ENCODE measurements around the gene MTHFD1. TPM values are rescaled to one million over a fixed set of nuclear protein-coding genes. Genes with fewer than 3 reads are reported as not detected.

MTHFD1 gene
- total and polyA plus RNA-seq, 9 of the 15 experiments (the other 6 are each of a cell fraction or from before 2014, with no cell fraction given): 66.7 to 158 (median 90.9) TPM

GRCh38 chr14:64363265-64363846 lies 24.8 kb upstream of the MTHFD1 start (continued):
- TF ChIP-seq CSDE1 (IDR thresholded peaks at IDR 0.05) (no peak), MTA1 (IDR thresholded peaks at IDR 0.05; ENCODE audit: borderline replicate concordance) (peak; percentile 75), HDAC3 (IDR thresholded peaks at IDR 0.05; ENCODE audit: borderline replicate concordance, partially characterized antibody) (no peak), NCOA1 (IDR thresholded peaks at IDR 0.05; ENCODE audit: low read depth) (no peak), DMBX1 (CRISPR knock-in tag; IDR thresholded peaks at IDR 0.05; ENCODE audit: borderline replicate concordance) (peak; percentile 100), ZNF75A (CRISPR knock-in tag; IDR thresholded peaks at IDR 0.05) (peak; percentile 96), SAP30 (IDR thresholded peaks at IDR 0.05; ENCODE audit: borderline replicate concordance, insufficient read depth, low read depth, low read length, poor library complexity, severe bottlenecking) (no peak), ZNF347 (CRISPR knock-in tag; IDR thresholded peaks at IDR 0.05; ENCODE audit: low read depth) (peak; percentile 87; the same call in 1 of the 2 replicates), CHD2 (IDR thresholded peaks at IDR 0.05; ENCODE audit: low read depth, low read length) (no peak), NUFIP1 (IDR thresholded peaks at IDR 0.05; ENCODE audit: partially characterized antibody) (peak; percentile 95), ZNF3 (CRISPR knock-in tag; IDR thresholded peaks at IDR 0.05) (peak; percentile 80), MYC (IDR thresholded peaks at IDR 0.05; ENCODE audit: low read depth, low read length) (no peak), MYC (CRISPR knock-in tag; IDR thresholded peaks at IDR 0.05; ENCODE audit: borderline replicate concordance, low read depth) (peak; percentile 99), TARDBP (IDR thresholded peaks at IDR 0.05) (no peak), ZNF436 (CRISPR knock-in tag; IDR thresholded peaks at IDR 0.05) (peak; percentile 62; the same call in 1 of the 2 replicates), TGIF2 (CRISPR knock-in tag; IDR thresholded peaks at IDR 0.05) (no peak), ZNF583 (CRISPR knock-in tag; IDR thresholded peaks at IDR 0.05) (peak; percentile 100), ZNF165 (CRISPR knock-in tag; IDR thresholded peaks at IDR 0.05; ENCODE audit: borderline replicate concordance) (peak; percentile 99), KLF6 (CRISPR knock-in tag; IDR thresholded peaks at IDR 0.05; ENCODE audit: borderline replicate concordance) (peak; percentile 100)
- TF ChIP-seq, protein P1, sequence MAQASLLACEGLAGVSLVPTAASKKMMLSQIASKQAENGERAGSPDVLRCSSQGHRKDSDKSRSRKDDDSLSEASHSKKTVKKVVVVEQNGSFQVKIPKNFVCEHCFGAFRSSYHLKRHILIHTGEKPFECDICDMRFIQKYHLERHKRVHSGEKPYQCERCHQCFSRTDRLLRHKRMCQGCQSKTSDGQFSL (CRISPR knock-in tag; IDR thresholded peaks at IDR 0.05): no peak
- TF ChIP-seq, protein P1 (tag; IDR thresholded peaks at IDR 0.05): peak in 1 of 2 experiments; percentile 99; a peak in 2 of 4 replicates
- TF ChIP-seq, protein P2, sequence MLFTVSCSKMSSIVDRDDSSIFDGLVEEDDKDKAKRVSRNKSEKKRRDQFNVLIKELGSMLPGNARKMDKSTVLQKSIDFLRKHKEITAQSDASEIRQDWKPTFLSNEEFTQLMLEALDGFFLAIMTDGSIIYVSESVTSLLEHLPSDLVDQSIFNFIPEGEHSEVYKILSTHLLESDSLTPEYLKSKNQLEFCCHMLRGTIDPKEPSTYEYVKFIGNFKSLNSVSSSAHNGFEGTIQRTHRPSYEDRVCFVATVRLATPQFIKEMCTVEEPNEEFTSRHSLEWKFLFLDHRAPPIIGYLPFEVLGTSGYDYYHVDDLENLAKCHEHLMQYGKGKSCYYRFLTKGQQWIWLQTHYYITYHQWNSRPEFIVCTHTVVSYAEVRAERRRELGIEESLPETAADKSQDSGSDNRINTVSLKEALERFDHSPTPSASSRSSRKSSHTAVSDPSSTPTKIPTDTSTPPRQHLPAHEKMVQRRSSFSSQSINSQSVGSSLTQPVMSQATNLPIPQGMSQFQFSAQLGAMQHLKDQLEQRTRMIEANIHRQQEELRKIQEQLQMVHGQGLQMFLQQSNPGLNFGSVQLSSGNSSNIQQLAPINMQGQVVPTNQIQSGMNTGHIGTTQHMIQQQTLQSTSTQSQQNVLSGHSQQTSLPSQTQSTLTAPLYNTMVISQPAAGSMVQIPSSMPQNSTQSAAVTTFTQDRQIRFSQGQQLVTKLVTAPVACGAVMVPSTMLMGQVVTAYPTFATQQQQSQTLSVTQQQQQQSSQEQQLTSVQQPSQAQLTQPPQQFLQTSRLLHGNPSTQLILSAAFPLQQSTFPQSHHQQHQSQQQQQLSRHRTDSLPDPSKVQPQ (CRISPR knock-in tag; IDR thresholded peaks at IDR 0.05; ENCODE audit: borderline replicate concordance): peak; percentile 95
- TF ChIP-seq, protein P3, sequence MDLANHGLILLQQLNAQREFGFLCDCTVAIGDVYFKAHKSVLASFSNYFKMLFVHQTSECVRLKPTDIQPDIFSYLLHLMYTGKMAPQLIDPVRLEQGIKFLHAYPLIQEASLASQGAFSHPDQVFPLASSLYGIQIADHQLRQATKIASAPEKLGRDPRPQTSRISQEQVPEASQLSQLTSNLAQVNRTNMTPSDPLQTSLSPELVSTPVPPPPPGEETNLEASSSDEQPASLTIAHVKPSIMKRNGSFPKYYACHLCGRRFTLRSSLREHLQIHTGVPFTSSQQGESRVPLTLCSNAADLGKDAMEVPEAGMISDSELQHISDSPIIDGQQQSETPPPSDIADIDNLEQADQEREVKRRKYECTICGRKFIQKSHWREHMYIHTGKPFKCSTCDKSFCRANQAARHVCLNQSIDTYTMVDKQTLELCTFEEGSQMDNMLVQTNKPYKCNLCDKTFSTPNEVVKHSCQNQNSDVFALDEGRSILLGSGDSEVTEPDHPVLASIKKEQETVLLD (IDR thresholded peaks at IDR 0.05): peak; percentile 53; the same call in 1 of the 2 replicates
- TF ChIP-seq, protein P4, sequence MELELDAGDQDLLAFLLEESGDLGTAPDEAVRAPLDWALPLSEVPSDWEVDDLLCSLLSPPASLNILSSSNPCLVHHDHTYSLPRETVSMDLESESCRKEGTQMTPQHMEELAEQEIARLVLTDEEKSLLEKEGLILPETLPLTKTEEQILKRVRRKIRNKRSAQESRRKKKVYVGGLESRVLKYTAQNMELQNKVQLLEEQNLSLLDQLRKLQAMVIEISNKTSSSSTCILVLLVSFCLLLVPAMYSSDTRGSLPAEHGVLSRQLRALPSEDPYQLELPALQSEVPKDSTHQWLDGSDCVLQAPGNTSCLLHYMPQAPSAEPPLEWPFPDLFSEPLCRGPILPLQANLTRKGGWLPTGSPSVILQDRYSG (tag; conservative IDR thresholded peaks at IDR 0.05; ENCODE audit: low read depth): peak; percentile 99
